ENCODE results near the gene C5orf63.
"Not testable (repeated sequence)": the region's sequence is repeated elsewhere in the genome, so short reads cannot be mapped to it uniquely, and the experiment has no call there.

The C5orf63 gene

GRCh38 chr5:127077366-127077765 lies 4.1 kb upstream of the C5orf63 start:
- in situ Hi-C loops (cut with MboI; ENCODE audit: low pct_unique_long_range_greater_than_20kb, low sequenced_read_pairs), result no loop called here
- DNase-seq, result no peak

- no peak for DNase-seq
- in situ Hi-C loops (cut with MboI; ENCODE audit: low pct_unique_long_range_greater_than_20kb, low sequenced_read_pairs), result no loop called here
Measured at GRCh38 chr5:127076315-127077129, 3.2 kb upstream of the C5orf63 start.

- DNase-seq, result no peak
- in situ Hi-C loops (cut with MboI; ENCODE audit: low pct_unique_long_range_greater_than_20kb, low sequenced_read_pairs), result no loop called here
Measured at GRCh38 chr5:127074466-127074865, 1.2 kb upstream of the C5orf63 start.

GRCh38 chr5:127070243-127070642 lies 3.1 kb downstream of the C5orf63 start:
- in situ Hi-C loops (cut with MboI; ENCODE audit: low pct_unique_long_range_greater_than_20kb, low sequenced_read_pairs), result no loop called here
- DNase-seq, result no peak

- in situ Hi-C loops (cut with MboI; ENCODE audit: low pct_unique_long_range_greater_than_20kb, low sequenced_read_pairs), result no loop called here
- DNase-seq, result no peak
Measured at GRCh38 chr5:127068493-127069214, 4.6 kb downstream of the C5orf63 start.

- no peak for DNase-seq
- in situ Hi-C loops (cut with MboI; ENCODE audit: low pct_unique_long_range_greater_than_20kb, low sequenced_read_pairs), result no loop called here
Measured at GRCh38 chr5:127066721-127067120, 6.6 kb downstream of the C5orf63 start.

- in situ Hi-C loops (cut with MboI; ENCODE audit: low pct_unique_long_range_greater_than_20kb, low sequenced_read_pairs), result no loop called here
- no peak for DNase-seq
Measured at GRCh38 chr5:127064253-127064840, 9.0 kb downstream of the C5orf63 start.

- DNase-seq, result no peak
- in situ Hi-C loops (cut with MboI; ENCODE audit: low pct_unique_long_range_greater_than_20kb, low sequenced_read_pairs), result no loop called here
Measured at GRCh38 chr5:127063257-127063913, 9.9 kb downstream of the C5orf63 start.

GRCh38 chr5:127061956-127062355 lies 11.3 kb downstream of the C5orf63 start:
- DNase-seq, result no peak
- in situ Hi-C loops (cut with MboI; ENCODE audit: low pct_unique_long_range_greater_than_20kb, low sequenced_read_pairs), result no loop called here

- in situ Hi-C loops (cut with MboI; ENCODE audit: low pct_unique_long_range_greater_than_20kb, low sequenced_read_pairs), result no loop called here
- no peak for DNase-seq
Measured at GRCh38 chr5:127061537-127061936, 11.8 kb downstream of the C5orf63 start.

- in situ Hi-C loops (cut with MboI; ENCODE audit: low pct_unique_long_range_greater_than_20kb, low sequenced_read_pairs), result no loop called here
- no peak for DNase-seq
Measured at GRCh38 chr5:127060470-127060985, 12.8 kb downstream of the C5orf63 start.

GRCh38 chr5:127056896-127057295 lies 16.4 kb downstream of the C5orf63 start:
- no peak for DNase-seq
- in situ Hi-C loops (cut with MboI; ENCODE audit: low pct_unique_long_range_greater_than_20kb, low sequenced_read_pairs), result no loop called here

- DNase-seq, result peak; percentile 31
- in situ Hi-C loops (cut with MboI; ENCODE audit: low pct_unique_long_range_greater_than_20kb, low sequenced_read_pairs), result no loop called here
Measured at GRCh38 chr5:127055880-127056653, 17.2 kb downstream of the C5orf63 start.

GRCh38 chr5:127053551-127053950 lies 19.8 kb downstream of the C5orf63 start:
- DNase-seq; in situ Hi-C loops (cut with MboI; ENCODE audit: low pct_unique_long_range_greater_than_20kb, low sequenced_read_pairs): not testable (repeated sequence)

GRCh38 chr5:127053049-127053448 lies 20.3 kb downstream of the C5orf63 start:
- DNase-seq, result no peak
- in situ Hi-C loops (cut with MboI; ENCODE audit: low pct_unique_long_range_greater_than_20kb, low sequenced_read_pairs), result no loop called here

- in situ Hi-C loops (cut with MboI; ENCODE audit: low pct_unique_long_range_greater_than_20kb, low sequenced_read_pairs), result no loop called here
- no peak for DNase-seq
Measured at GRCh38 chr5:127051591-127051990, 21.7 kb downstream of the C5orf63 start.

- in situ Hi-C loops (cut with MboI; ENCODE audit: low pct_unique_long_range_greater_than_20kb, low sequenced_read_pairs), result no loop called here
- no peak for DNase-seq
Measured at GRCh38 chr5:127046343-127047072, 26.8 kb downstream of the C5orf63 start.

- in situ Hi-C loops (cut with MboI; ENCODE audit: low pct_unique_long_range_greater_than_20kb, low sequenced_read_pairs), result no loop called here
- DNase-seq, result peak; percentile 21
Measured at GRCh38 chr5:127042593-127042992, 30.7 kb downstream of the C5orf63 start.

Measured in KBM-7 (cell line).